Right lobe of liver (tissue), 6 donors: Measurements from ENCODE around the gene CYTH1. TPM values are rescaled to one million over a fixed set of nuclear protein-coding genes. Genes with fewer than 3 reads are reported as not detected.

Experiments used
- ATAC-seq, 4 donors: fragments of 200-7000 bp; cut with Tn5 transposase; one replicate each; pipeline ENCODE4 v1.9.1; 2020; ENCODE audit warnings: mild to moderate bottlenecking in 4 of 4, moderate library complexity in 4 of 4
- DNase-seq, 3 donors: peaks; one replicate each; pipeline ENCODE4 v3.0.0-alpha.2; 2020
- H3K27ac ChIP-seq, 3 donors: fragments of 200-600 bp; one replicate each; pipeline ENCODE4 v1.8.0; 2022
- H3K27me3 ChIP-seq, 2 donors: fragments of 200-600 bp; one replicate each; pipeline ENCODE4 v1.8.0; 2022
- H3K36me3 ChIP-seq, 4 donors: fragments of 200-600 bp; sonication (generic) in 1 of 4; one replicate each; pipeline versions ENCODE4 v1.5.1 to v1.8.0; 2017 to 2022; ENCODE audit warnings: control low read depth in 1 of 4
- H3K4me1 ChIP-seq, 4 donors: fragments of 200-600 bp; sonication (generic) in 1 of 4; one replicate each; pipeline versions ENCODE4 v1.5.1 to v1.8.0; 2017 to 2022; ENCODE audit warnings: control low read depth in 1 of 4
- H3K4me3 ChIP-seq, 3 donors: fragments of 200-600 bp; one replicate each; pipeline ENCODE4 v1.8.0; 2022
- H3K9me3 ChIP-seq, 4 donors: fragments of 200-600 bp; sonication (generic) in 1 of 4; one replicate each; pipeline versions ENCODE4 v1.5.1 to v1.8.0; 2017 to 2022; ENCODE audit warnings: control low read depth in 1 of 4
- CTCF ChIP-seq, 4 donors: fragments of 200-600 bp in 3 of 4; fragments of 450-650 bp in 1 of 4; IDR thresholded peaks; one replicate each; pipeline versions ENCODE4 v1.5.1 to v1.8.0; 2016 to 2022; ENCODE audit warnings: antibody characterized with exemption in 4 of 4, mild to moderate bottlenecking in 2 of 4
- POLR2A ChIP-seq: fragments of 450-650 bp; IDR thresholded peaks from one replicate; pipeline ENCODE4 v1.6.1; 2017; ENCODE audit warnings: antibody characterized with exemption, mild to moderate bottlenecking
- WGBS: methylation state at CpG from one replicate; pipeline ENCODE4 v1.1.6; 2018; ENCODE audit warnings: low coverage, low lambda C conversion rate; ENCODE audit not compliant: insufficient coverage; ENCODE audit errors: missing lambda C conversion rate; 5-methylcytosine and 5-hydroxymethylcytosine counted together
- intact Hi-C, 2 donors: fragments of 100-400 bp; cut with DNase I; formaldehyde crosslinking; loops; one replicate each; pipeline versions ENCODE4 v1.11.2 to v1.14.1; 2022
- total RNA-seq, 6 experiments: library from RNA; depleted of rRNA in 2 of 6; stranded (reverse); fragments of >200 nt in 2 of 6; fragmentation: NEBNext Ultra II Directional in 3 of 6; extraction: Animal tissue kit (Norgen Biotek cat#: 25700) in 3 of 6; gene quantifications; one replicate each; pipeline versions ENCODE4 v1.1.0 to v1.2.4, GENCODE V29; 2016 to 2023
- donor health status: DM: no; HTN: yes; CAD: no.
- donor health status: DM: no; HTN: no; CAD: no.
- donor health status: DM: no; HTN: no; CAD: no.
- donor health status: DM: no; HTN: yes; CAD: no.
- donor health status: DM: no; HTN: yes; CAD: no.

The CYTH1 gene
- total RNA-seq, 6 experiments from 2014 or later, result 14.8 to 46.2 (median 28.8) TPM

- peaks cover 4 to 37% (median 7%) of the 10 kb centered on the region in 4 donors for H3K36me3 ChIP-seq
- H3K4me1 ChIP-seq, result peaks cover 0 to 13% (median 5%) of the 10 kb centered on the region in 4 donors
- no peaks in the 10 kb centered on the region for H3K27me3 ChIP-seq
- no peaks in the 10 kb centered on the region for H3K9me3 ChIP-seq
- TF ChIP-seq POLR2A (no peak), CTCF (IDR thresholded peaks at IDR 0.05) (no peak)
- ATAC-seq (no peak), DNase-seq (no peak)
- 91% methylated on average over 14 of the region's 16 CpGs for WGBS
- no peak overlapping the region for H3K4me3 ChIP-seq
- no peak overlapping the region for H3K27ac ChIP-seq
- intact Hi-C loops, result no loop called here
Measured at GRCh38 chr17:78794399-78794798, 12.3 kb upstream of the CYTH1 start.

GRCh38 chr17:78793968-78794367 lies 11.9 kb upstream of the CYTH1 start:
- DNase-seq, result no peak
- H3K4me3 ChIP-seq, result no peak overlapping the region
- H3K9me3 ChIP-seq, result no peaks in the 10 kb centered on the region
- intact Hi-C loops, result no loop called here
- TF ChIP-seq POLR2A (no peak), CTCF (IDR thresholded peaks at IDR 0.05) (no peak)
- H3K36me3 ChIP-seq, result peaks cover 2 to 37% (median 7%) of the 10 kb centered on the region in 4 donors
- no peak for ATAC-seq
- H3K27ac ChIP-seq, result no peak overlapping the region
- H3K4me1 ChIP-seq, result peaks cover 0 to 17% (median 7%) of the 10 kb centered on the region in 4 donors
- 80% methylated on average over 5 of the region's 6 CpGs for WGBS
- H3K27me3 ChIP-seq, result no peaks in the 10 kb centered on the region

- Histone ChIP-seq H3K27me3 (no peaks in the 10 kb centered on the region), H3K4me3 (no peak overlapping the region), H3K36me3 (peaks cover 2 to 33% (median 6%) of the 10 kb centered on the region in 4 donors), H3K9me3 (no peaks in the 10 kb centered on the region), H3K27ac (no peak overlapping the region), H3K4me1 (peaks cover 0 to 20% (median 8%) of the 10 kb centered on the region in 4 donors)
- TF ChIP-seq POLR2A (no peak), CTCF (IDR thresholded peaks at IDR 0.05) (no peak)
- no peak for ATAC-seq
- DNase-seq, result no peak
- intact Hi-C loops, result no loop called here
- 62% methylated on average over 5 of the region's 10 CpGs for WGBS
Measured at GRCh38 chr17:78793415-78793814, 11.3 kb upstream of the CYTH1 start.

GRCh38 chr17:78791840-78792709 lies 10.0 kb upstream of the CYTH1 start:
- ATAC-seq, result no peak
- peaks cover 0 to 20% (median 8%) of the 10 kb centered on the region in 4 donors for H3K4me1 ChIP-seq
- no peak for DNase-seq
- TF ChIP-seq POLR2A (no peak), CTCF (IDR thresholded peaks at IDR 0.05) (no peak)
- intact Hi-C loops, result no loop called here
- WGBS, result 96% methylated on average over 4 of the region's 11 CpGs
- no peak overlapping the region for H3K4me3 ChIP-seq
- no peaks in the 10 kb centered on the region for H3K27me3 ChIP-seq
- no peak overlapping the region for H3K27ac ChIP-seq
- no peaks in the 10 kb centered on the region for H3K9me3 ChIP-seq
- H3K36me3 ChIP-seq, result peaks cover 0 to 23% (median under 1%) of the 10 kb centered on the region in 4 donors
